Measurements from ENCODE around the gene RBCK1. TPM values are rescaled to one million over a fixed set of nuclear protein-coding genes. Genes with fewer than 3 reads are reported as not detected.
"Not testable (repeated sequence)": the region's sequence is repeated elsewhere in the genome, so short reads cannot be mapped to it uniquely, and the experiment has no call there.

RBCK1 gene
- total and polyA plus RNA-seq, 3 donors from 2014 or later = 77.8 to 93.7 (median 87.2) TPM

DNA sequence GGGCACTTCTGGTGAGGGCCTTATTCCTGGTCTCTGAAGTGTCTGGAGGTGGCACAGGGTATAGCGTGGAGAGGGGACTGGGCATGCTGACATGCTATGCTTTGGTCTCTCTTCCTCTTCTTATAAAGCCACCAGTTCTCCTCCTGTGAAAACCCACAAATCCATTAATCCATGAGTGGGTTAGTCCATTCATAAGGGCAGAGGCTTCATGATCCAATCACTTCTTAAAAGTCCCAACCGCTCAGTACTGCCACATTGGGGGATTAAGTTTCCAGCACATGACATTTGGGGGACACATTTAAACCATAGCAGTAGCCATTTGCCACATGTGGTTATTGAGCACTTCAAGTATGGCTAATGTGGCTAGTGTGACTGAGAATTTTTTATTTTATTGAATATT, 31.3 kb upstream of the RBCK1 start:
- intact Hi-C loops (cut with DNase I; ENCODE audit: low total_unique reads) = no loop called here
- H3K4me1 ChIP-seq = peaks cover 6% of the 10 kb centered on the region
- no peaks in the 10 kb centered on the region for H3K36me3 ChIP-seq (ENCODE audit: low read depth, missing control alignments)
- DNase-seq = no peak
- TF ChIP-seq, protein P1, sequence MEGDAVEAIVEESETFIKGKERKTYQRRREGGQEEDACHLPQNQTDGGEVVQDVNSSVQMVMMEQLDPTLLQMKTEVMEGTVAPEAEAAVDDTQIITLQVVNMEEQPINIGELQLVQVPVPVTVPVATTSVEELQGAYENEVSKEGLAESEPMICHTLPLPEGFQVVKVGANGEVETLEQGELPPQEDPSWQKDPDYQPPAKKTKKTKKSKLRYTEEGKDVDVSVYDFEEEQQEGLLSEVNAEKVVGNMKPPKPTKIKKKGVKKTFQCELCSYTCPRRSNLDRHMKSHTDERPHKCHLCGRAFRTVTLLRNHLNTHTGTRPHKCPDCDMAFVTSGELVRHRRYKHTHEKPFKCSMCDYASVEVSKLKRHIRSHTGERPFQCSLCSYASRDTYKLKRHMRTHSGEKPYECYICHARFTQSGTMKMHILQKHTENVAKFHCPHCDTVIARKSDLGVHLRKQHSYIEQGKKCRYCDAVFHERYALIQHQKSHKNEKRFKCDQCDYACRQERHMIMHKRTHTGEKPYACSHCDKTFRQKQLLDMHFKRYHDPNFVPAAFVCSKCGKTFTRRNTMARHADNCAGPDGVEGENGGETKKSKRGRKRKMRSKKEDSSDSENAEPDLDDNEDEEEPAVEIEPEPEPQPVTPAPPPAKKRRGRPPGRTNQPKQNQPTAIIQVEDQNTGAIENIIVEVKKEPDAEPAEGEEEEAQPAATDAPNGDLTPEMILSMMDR (IDR thresholded peaks at IDR 0.05) = no peak
- no peak for TF ChIP-seq POLR2A (IDR thresholded peaks at IDR 0.05)
- 67 to 90% methylated on average over 2 of the region's 2 CpGs for WGBS, 2 donors
- H3K9me3 ChIP-seq = no peaks in the 10 kb centered on the region
- no peaks in the 10 kb centered on the region for H3K27me3 ChIP-seq
- no peak overlapping the region for H3K4me3 ChIP-seq
- no peak overlapping the region for H3K27ac ChIP-seq

DNA sequence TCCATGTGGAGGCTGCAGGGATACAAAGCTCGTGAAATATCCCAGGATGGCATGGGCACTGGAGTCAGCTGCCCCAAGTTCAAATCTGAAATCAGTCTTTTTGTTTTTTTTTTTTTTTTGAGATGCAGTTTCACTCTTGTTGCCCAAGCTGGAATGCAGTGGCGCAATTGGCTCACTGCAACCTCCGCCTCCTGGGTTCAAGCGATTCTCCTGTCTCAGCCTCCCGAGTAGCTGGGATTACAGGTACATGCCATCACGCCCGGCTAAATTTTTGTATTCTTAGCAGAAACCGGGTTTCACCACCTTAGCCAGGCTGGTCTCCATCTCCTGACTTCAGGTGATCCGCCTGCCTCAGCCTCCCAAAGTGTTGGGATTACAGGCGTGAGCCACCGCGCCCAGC, 30.5 kb upstream of the RBCK1 start:
- DNase-seq; H3K27ac ChIP-seq; H3K27me3 ChIP-seq; H3K4me3 ChIP-seq; H3K36me3 ChIP-seq (ENCODE audit: low read depth, missing control alignments); H3K4me1 ChIP-seq; intact Hi-C loops (cut with DNase I; ENCODE audit: low total_unique reads); H3K9me3 ChIP-seq: not testable (repeated sequence)
- WGBS, 2 donors = 86 to 88% methylated on average over 12 of the region's 12 CpGs

DNA sequence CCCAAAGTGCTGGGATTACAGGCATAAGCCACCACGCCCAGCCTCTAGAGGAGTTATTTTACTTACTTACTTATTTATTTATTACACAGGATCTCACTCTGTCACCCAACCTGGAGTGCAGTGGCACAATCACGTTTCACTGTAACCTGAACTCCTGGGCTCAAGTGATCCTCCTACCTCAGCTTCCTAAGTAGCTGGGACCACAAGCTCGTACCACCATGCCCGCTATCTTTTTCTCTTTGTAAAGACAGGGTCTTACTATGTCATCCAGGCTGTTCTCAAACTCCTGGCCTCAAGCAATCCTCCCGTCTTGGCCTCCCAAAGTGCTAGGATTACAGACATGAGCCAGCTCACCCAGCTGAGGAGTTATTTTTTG, 29.1 kb upstream of the RBCK1 start:
- H3K27me3 ChIP-seq = no peaks in the 10 kb centered on the region
- intact Hi-C loops (cut with DNase I; ENCODE audit: low total_unique reads) = no loop called here
- 83 to 86% methylated on average over 5 of the region's 5 CpGs for WGBS, 2 donors

DNA sequence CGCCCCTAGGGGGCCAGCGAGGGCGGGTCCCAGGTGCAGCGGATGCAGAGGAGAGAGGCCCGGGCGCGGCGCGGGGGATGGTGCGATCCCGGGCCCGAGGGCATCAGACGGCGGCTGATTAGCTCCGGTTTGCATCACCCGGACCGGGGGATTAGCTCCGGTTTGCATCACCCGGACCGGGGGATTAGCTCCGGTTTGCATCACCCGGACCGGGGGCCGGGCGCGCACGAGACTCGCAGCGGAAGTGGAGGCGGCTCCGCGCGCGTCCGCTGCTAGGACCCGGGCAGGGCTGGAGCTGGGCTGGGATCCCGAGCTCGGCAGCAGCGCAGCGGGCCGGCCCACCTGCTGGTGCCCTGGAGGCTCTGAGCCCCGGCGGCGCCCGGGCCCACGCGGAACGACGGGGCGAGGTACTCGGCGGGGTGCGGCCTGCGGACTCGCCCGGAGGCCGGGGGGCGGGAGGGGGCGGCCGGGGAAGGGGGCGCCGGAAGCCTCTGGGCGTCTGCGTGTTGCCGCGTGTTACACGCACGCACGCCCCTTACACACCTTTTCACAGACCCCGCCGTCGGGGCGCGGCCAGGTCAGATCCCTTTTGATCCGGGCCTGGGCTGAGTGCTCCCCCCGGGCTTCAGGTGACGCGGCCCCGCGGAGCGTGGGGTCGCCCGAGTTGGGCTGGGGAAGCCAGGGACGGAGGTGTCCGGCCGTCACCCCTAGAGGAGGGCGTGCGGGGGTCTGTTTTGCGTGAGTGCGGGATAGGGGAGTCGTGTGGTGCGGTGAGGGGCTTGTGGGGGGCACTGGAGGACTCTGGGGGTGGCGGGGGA, 27.1 kb upstream of the RBCK1 start:
- DNase-seq = peak; percentile 31
- WGBS, 2 donors = 1% methylated on average over 18 to 54 of the region's 93 CpGs
- Histone ChIP-seq H3K9me3 (no peaks in the 10 kb centered on the region), H3K4me3 (peak overlapping the region; percentile 53 to 59), H3K27ac (no peak overlapping the region), H3K4me1 (peaks cover 3% of the 10 kb centered on the region), H3K36me3 (ENCODE audit: low read depth, missing control alignments) (no peaks in the 10 kb centered on the region), H3K27me3 (no peaks in the 10 kb centered on the region)
- TF ChIP-seq POLR2A (IDR thresholded peaks at IDR 0.05) = no peak
- TF ChIP-seq, protein P1 (IDR thresholded peaks at IDR 0.05) = no peak
- intact Hi-C loops (cut with DNase I; ENCODE audit: low total_unique reads) = no loop called here

More for the DNA sequence above, 29.1 kb upstream of the RBCK1 start:
- no peak overlapping the region for H3K4me3 ChIP-seq
- H3K36me3 ChIP-seq (ENCODE audit: low read depth, missing control alignments) = no peaks in the 10 kb centered on the region
- H3K9me3 ChIP-seq = no peaks in the 10 kb centered on the region
- no peak for DNase-seq
- H3K27ac ChIP-seq = no peak overlapping the region
- TF ChIP-seq, protein P1 (IDR thresholded peaks at IDR 0.05) = no peak
- H3K4me1 ChIP-seq = peaks cover 3% of the 10 kb centered on the region

DNA sequence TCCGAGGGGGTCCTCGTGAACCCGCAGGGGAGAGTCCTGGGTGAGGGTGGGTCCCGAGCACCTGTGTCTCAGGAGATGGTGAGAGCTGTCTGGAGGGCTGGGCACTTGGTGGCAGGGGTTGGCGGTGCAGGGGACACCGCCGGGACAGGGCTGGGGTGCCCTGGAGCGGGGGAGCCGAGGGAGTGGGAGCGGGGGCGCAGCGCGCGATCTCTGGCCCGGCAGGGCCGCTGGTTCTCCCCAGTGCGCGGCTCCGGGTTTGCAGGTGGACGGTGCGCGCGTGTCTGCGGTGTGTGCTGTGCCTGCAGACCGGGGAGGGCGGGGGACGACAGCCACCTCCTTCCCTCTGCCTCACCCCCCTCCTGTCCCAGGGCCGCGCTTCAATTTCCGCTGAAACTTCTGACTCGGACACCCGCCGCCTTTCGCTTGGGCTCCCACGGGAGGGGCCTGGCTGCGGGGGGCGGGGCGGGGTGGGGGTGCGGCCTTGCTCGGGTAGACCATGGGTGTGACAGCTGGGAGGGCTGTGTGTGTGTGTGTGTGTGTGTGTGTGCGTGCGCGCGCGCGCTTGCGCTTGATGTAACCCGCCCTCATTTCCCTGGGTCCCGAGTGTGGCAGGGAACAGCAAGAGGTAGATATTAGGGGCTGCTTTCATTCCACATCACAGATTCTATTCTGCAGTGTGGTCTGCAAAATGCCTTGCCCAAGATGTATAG, 26.4 kb upstream of the RBCK1 start:
- peak; percentile 49 for DNase-seq
- H3K36me3 ChIP-seq (ENCODE audit: low read depth, missing control alignments) = no peaks in the 10 kb centered on the region
- no peak for TF ChIP-seq POLR2A (IDR thresholded peaks at IDR 0.05)
- TF ChIP-seq, protein P1 (IDR thresholded peaks at IDR 0.05) = no peak
- no peaks in the 10 kb centered on the region for H3K9me3 ChIP-seq
- H3K4me3 ChIP-seq = peak overlapping the region; percentile 53 to 59
- intact Hi-C loops (cut with DNase I; ENCODE audit: low total_unique reads) = no loop called here
- 1% methylated on average over 41 of the region's 49 CpGs; no CpG with 5 or more reads in 1 of the 2 donors for WGBS, 2 donors
- H3K4me1 ChIP-seq = peaks cover 3% of the 10 kb centered on the region
- no peak overlapping the region for H3K27ac ChIP-seq
- H3K27me3 ChIP-seq = no peaks in the 10 kb centered on the region

All from testis (tissue), 3 donors.